ENCODE results near the gene EIF3J.
"Not testable (repeated sequence)": the region's sequence is repeated elsewhere in the genome, so short reads cannot be mapped to it uniquely, and the experiment has no call there.

Gene EIF3J

GRCh38 chr15:44536962-44537734 lies at the start of gene EIF3J:
Gene EIF3J, plus strand, starts transcription at chr15:44537147. Its CDS starts 48 bp downstream, at chr15:44537195.
- DNase-seq (ENCODE audit: low spot score), result peak; percentile 98

DNA sequence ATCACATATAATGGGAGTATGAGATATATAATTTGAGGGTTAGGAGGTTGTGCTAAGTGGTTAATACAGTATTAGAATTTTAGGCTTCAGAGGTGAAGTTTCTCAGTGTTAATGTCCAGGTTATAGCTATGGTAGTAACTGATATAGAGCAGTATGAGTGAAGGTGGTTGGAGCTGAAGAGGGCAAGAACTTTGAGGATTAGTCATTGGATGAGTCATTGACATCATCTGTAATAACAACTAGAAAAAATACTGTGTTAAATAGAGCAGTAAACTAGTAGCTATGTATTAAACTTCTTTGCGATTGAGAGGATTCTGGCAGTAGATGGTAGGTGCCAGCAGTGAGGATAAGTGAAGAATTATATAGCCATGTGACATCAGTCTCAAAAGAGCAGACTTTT lies 47.5 kb upstream of the EIF3J start:
- peak; percentile 39 for DNase-seq (ENCODE audit: low spot score)

GRCh38 chr15:44490622-44491021 lies 46.3 kb upstream of the EIF3J start:
- peak; percentile 5 for DNase-seq (ENCODE audit: low spot score)

- no peak for DNase-seq (ENCODE audit: low spot score)
These were observed 44.9 kb upstream of the EIF3J start for GRCh38 chr15:44492040-44492439.

GRCh38 chr15:44492672-44493071 lies 44.3 kb upstream of the EIF3J start:
- DNase-seq (ENCODE audit: low spot score), result no peak

GRCh38 chr15:44495562-44495961 lies 41.4 kb upstream of the EIF3J start:
- no peak for DNase-seq (ENCODE audit: low spot score)

DNA sequence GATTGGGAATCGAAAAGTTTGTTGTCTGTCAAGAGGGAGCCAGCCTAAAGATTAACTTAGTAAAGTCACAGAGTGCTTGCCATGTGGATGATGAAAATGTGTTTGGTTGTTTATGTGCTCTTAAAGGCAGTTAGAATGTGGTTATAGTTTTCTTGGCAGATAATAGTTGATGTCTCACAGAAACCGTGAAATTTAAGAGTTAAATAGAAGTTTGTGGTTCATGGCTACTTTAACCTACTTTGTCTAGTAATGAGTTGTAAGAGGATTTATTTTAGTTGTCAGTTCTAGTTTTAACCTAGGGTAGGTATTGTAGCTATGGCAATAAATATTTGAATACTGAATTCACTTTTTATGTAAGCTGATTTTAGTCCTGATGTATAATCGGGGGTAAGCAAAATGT lies 36.4 kb upstream of the EIF3J start:
- DNase-seq (ENCODE audit: low spot score), result no peak

DNA sequence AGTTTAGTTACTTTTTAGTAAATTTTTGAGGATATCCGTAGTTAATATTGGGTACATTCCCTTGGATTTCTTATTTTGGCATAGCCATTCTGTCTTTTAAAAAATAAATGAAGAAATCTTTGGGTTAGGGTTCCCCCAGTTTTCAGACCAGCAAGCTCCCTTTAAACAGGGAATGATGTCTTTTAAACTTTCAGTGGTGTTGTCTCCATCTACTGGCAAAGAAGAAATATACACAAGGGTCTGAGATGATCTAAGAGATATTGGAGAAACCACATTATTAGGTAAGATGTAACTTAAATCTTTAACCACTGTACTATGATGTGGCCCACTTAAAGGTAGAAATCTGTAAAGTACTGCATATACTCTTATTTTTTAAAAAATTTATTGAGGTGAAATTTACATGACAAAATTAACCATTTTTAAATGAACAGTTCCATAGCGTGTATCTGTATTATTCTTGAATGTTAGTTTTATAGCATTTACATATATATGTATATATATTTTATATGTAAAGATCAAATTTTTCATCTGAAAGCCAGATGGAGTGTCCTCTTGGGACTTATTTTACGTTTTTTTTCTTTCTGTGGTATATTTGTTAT lies 35.1 kb upstream of the EIF3J start:
- DNase-seq (ENCODE audit: low spot score), result peak; percentile 16

DNA sequence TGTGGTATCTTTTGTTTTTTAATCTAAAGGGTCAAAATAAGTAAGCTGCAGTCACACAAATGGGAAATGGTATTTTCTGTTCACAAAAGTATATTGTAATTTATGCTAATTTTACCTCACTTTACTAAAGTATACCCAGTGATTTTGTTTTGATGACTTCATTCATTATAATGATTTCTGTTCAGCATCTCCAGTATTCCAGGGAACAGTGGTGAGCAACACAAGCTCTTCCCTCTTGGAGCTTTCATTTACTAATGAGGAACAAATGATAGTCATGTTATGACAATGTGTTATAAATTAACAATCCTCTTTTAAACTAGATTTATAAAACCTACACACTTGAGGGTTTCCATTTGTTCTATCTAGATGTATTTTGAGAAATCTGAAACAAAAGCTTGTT lies 20.5 kb upstream of the EIF3J start:
- no peak for DNase-seq (ENCODE audit: low spot score)

GRCh38 chr15:44519537-44519936 lies 17.4 kb upstream of the EIF3J start:
- DNase-seq (ENCODE audit: low spot score), result no peak

- DNase-seq (ENCODE audit: low spot score), result no peak
These were observed 11.9 kb upstream of the EIF3J start for GRCh38 chr15:44525018-44525417.

DNA sequence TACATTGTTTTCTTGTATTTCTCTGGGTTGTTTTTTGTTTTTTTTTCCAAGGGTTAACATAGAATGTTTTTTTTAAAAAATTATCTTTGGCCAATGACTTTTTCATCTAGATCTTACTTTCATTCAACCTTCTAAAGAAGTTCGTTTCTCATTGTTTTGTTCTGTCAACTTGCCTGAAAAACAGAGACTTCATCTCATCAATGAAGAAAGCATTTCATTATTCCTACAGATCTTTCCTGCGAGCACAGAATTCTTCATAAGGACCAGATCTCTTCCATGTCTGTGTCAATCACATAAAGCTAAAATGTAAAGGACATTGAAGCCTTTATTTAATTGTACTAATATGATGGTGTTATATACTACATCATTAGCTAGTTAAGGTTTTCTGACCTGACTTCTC lies 9.7 kb upstream of the EIF3J start:
- DNase-seq (ENCODE audit: low spot score), result no peak

GRCh38 chr15:44529864-44530604 lies 6.9 kb upstream of the EIF3J start:
- DNase-seq (ENCODE audit: low spot score), result no peak

GRCh38 chr15:44530653-44531052 lies 6.3 kb upstream of the EIF3J start:
- no peak for DNase-seq (ENCODE audit: low spot score)

GRCh38 chr15:44532275-44532674 lies 4.7 kb upstream of the EIF3J start:
- not testable (repeated sequence) for DNase-seq (ENCODE audit: low spot score)

GRCh38 chr15:44532689-44533088 lies 4.3 kb upstream of the EIF3J start:
- DNase-seq (ENCODE audit: low spot score), result no peak

DNA sequence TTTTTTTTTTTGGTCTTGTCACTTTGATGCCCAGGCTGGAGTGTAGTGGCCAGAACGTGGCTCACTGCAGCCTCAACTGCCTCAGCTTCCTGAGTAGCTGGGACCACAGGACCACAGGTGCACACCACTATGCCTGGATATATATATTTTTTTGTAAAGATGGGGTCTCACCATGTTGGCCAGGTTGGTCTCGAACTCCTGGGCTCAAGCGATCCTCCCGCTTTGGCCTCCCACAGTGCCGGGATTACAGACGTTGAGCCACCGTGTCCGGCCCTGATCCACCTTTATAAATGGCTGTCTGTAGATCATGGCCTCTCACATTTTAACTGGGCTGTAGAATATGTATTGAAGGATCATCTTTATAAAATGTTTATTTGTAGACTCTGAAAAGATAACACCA lies 1.9 kb upstream of the EIF3J start:
- DNase-seq (ENCODE audit: low spot score), result no peak

DNA sequence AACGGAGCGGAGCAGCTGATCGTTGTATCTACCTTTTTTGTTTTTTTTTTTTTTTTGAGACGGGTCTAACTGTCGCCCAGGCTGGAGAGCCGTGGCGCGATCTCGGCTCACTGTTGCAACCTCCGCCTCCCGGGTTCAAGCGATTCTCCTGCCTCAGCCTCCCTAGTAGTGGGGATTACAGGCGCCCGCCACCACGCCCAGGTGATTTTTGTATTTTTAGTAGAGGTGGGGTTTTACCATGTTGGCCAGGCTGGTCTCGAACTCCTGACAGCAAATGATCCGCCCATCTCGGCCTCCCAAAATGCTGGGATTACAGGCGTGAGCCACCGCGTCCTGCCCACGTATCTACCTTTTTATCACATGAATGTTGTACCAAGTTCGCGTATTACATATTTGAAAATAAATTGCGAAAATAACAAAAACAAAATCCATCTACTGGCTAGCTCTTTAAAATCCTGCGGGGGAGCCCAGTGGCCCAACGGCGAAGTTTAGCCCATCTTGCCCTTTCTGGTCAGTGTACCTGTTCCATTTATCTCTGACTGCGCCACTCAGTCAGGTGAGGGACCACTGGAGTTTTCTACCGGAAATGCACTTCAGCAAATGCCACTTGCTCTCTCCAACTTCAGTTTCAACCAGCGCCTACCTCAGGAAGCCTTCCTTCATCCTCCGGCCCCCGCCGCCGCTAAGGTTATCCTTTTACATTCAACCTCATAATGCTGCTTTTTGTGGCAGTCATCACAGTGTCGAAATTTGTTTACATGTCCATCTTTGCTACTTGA lies 1.2 kb upstream of the EIF3J start:
- DNase-seq (ENCODE audit: low spot score), result peak; percentile 16

GRCh38 chr15:44536302-44536961 lies 515 bp upstream of the EIF3J start:
- no peak for DNase-seq (ENCODE audit: low spot score)

GRCh38 chr15:44537735-44538240 lies 841 bp downstream of the EIF3J start:
- no peak for DNase-seq (ENCODE audit: low spot score)

- DNase-seq (ENCODE audit: low spot score), result peak; percentile 57
These were observed 4.5 kb downstream of the EIF3J start for GRCh38 chr15:44541282-44541958.

Data from AG08396 (cell line).